IPS-NIHi7 (cell line): ENCODE results near the gene SSR1.
"Not testable (repeated sequence)": the region's sequence is repeated elsewhere in the genome, so short reads cannot be mapped to it uniquely, and the experiment has no call there.

Source experiments
- DNase-seq: peaks from one replicate; pipeline ENCODE4 v3.0.0; 2012; ENCODE audit warnings: mixed read lengths; ENCODE audit errors: extremely low spot score

SSR1 gene

GRCh38 chr6:7282097-7282906 is 30.7 kb downstream of the SSR1 start:
- no peak for DNase-seq

DNA sequence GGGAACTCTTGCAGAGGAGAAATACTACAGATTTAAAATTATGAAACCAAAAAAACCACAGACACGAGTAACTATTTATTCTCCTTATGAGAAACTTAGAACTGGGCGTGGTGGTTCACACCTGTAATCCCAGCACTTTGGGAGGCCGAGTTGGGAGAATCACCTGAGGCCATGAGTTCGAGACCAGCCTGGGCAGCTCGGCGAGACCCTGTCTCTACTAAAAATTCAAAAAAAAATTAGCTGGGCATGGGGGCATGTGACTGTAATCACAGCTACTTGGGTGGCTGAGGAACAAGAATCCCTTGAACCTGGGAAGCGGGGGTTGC is 36.8 kb downstream of the SSR1 start:
- DNase-seq, result no peak

GRCh38 chr6:7274525-7274924 is 38.5 kb downstream of the SSR1 start:
- not testable (repeated sequence) for DNase-seq

DNA sequence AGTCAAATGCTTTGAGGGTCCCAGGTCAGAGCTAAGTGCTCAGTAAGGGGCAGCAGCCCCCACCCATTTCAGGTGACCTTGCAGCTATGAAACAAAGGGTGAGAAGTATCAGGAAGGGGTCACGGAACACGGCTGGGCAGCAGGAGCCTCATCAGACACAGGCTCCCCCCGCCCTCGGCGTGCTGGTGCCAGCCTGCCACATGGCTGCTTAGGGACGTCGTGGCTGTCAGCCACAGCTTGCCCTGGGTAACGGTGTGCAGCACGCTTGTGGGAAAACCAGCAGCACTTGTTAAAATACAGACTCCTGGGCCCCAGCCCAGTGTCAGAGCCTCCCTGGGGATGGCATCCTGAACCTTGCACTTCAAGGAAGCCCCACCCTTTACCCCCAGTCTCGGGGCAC is 39.3 kb downstream of the SSR1 start:
- no peak for DNase-seq

DNA sequence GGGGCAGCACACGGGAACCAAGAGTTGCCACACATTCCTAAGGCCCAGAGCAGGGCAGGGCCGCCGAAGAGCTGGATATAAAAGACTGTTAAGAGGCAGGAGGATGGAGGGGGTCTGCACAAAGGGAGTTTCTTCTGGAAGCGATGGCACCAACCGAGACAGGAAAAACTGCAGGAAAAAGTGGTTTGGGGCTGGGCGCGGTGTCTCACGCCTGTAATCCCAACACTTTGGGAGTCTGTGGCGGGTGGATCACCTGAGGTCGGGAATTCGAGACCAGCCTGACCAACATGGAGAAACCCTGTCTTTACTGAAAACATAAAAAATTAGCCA is 41.8 kb downstream of the SSR1 start:
- DNase-seq, result no peak

- DNase-seq, result no peak
Measured at GRCh38 chr6:7270320-7271204, 42.4 kb downstream of the SSR1 start.

GRCh38 chr6:7269816-7270215 is 43.2 kb downstream of the SSR1 start:
- no peak for DNase-seq

GRCh38 chr6:7268816-7269555 is 44.0 kb downstream of the SSR1 start:
- DNase-seq, result no peak

- DNase-seq, result no peak
Measured at GRCh38 chr6:7268362-7268761, 44.6 kb downstream of the SSR1 start.

GRCh38 chr6:7267466-7268091 is 45.4 kb downstream of the SSR1 start:
- no peak for DNase-seq

GRCh38 chr6:7267071-7267465 is 45.9 kb downstream of the SSR1 start:
- no peak for DNase-seq

- not testable (repeated sequence) for DNase-seq
Measured at GRCh38 chr6:7265385-7265726, 47.6 kb downstream of the SSR1 start.

GRCh38 chr6:7264686-7265384 is 48.2 kb downstream of the SSR1 start:
- no peak for DNase-seq

DNA sequence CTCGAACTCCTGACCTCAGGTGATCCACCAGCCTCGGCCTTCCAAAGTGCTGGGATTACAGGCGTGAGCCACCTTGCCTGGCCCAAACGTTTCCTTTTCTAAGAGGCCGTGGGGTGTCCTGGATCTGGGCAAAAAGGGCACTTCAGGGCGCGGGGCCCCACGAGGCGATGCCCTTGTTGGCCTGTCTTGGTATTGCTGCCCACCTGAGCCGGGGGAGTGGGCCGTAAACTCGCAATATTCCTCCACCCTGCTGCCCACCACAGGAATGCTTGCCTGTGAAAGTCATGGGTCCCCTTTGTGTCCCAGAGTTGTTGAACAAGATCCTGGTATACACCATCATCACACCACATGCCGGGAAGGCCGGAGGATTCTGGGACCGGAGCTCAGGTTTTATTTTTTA is 49.0 kb downstream of the SSR1 start:
- no peak for DNase-seq

DNA sequence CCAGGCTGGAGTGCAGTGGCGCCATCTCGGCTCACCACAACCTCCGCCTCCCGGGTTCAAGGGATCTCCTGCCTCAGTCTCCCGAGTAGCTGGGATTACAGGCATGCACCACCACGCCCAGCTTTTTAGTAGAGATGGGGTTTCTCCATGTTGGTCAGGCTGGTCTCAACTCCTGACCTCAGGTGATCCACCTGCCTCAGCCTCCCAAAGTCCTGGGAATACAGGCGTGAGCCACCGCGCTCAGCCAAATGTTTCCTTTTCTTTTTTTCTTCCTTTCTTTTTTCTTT is 49.5 kb downstream of the SSR1 start:
- DNase-seq, result not testable (repeated sequence)

GRCh38 chr6:7262746-7263518 is 50.1 kb downstream of the SSR1 start:
- no peak for DNase-seq

GRCh38 chr6:7261852-7262461 is 51.0 kb downstream of the SSR1 start:
- peak; percentile 81 for DNase-seq

- peak; percentile 98 for DNase-seq
Measured at GRCh38 chr6:7261032-7261841, 51.8 kb downstream of the SSR1 start.

DNA sequence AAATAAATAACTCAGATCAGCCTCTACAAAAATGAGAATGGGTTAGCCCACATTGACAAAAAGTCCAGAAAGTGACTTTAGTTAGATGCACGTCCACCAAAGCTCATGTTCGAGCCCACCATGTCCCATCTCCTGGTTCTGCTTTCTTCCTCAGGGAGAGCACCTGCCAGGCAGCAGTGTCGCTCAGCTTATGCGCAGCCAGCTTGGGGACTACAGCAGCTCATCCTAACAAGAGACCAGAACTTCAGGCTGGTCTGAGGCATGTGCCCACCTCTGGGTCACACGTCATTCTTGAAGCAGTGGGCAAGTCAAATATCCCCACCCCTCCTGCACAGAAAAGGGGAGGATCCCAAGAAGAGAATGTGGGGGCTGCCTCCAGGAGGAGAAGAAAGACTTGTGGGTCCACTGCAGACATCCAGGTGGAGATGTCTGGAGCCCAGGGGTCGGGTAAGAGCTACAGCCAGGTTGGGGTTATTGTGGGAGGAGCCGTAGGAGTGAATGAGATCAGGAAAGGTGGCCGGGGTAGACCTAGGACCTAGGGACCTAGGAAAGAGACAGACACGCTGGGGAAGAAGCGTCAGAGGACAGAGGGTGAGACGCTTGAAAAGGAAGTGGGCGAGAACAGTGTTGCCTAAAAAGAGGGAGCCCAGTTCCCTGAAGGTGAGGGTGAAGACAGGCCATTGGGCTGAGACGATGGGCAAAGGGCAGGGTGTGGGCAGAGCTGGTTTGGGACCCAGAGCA is 52.5 kb downstream of the SSR1 start:
- DNase-seq, result peak; percentile 33
